Endothelial cell (in vitro differentiated cells): ENCODE measurements around the gene ADCY6. TPM values are rescaled to one million over a fixed set of nuclear protein-coding genes. Genes with fewer than 3 reads are reported as not detected.
A peak's percentile ranks its signal among the peaks of the same experiment; 100 is the strongest.

Experiments
- DNase-seq: peaks from one replicate; pipeline ENCODE4 v3.0.0; 2021; ENCODE audit warnings: low spot score
- H3K27ac Mint-ChIP-seq: one replicate; pipeline ENCODE4 v1.8.0; 2021; ENCODE audit warnings: mixed read lengths, inconsistent platforms; ENCODE audit not compliant: unreplicated experiment
- H3K27me3 Mint-ChIP-seq: one replicate; pipeline ENCODE4 v1.8.0; 2021; ENCODE audit warnings: mild to moderate bottlenecking, moderate library complexity, mixed read lengths, inconsistent platforms; ENCODE audit not compliant: unreplicated experiment
- H3K36me3 Mint-ChIP-seq: one replicate; pipeline ENCODE4 v1.8.0; 2021; ENCODE audit warnings: mild to moderate bottlenecking, low read depth, mixed read lengths, inconsistent platforms; ENCODE audit not compliant: unreplicated experiment
- H3K4me1 Mint-ChIP-seq: one replicate; pipeline ENCODE4 v1.8.0; 2021; ENCODE audit warnings: mild to moderate bottlenecking, mixed read lengths, inconsistent platforms; ENCODE audit not compliant: unreplicated experiment
- H3K4me3 Mint-ChIP-seq: one replicate; pipeline ENCODE4 v1.8.0; 2021; ENCODE audit warnings: mild to moderate bottlenecking, mixed read lengths, inconsistent platforms; ENCODE audit not compliant: unreplicated experiment
- H3K9me3 Mint-ChIP-seq: one replicate; pipeline ENCODE4 v1.8.0; 2021; ENCODE audit warnings: mixed read lengths, inconsistent platforms; ENCODE audit not compliant: unreplicated experiment
- total RNA-seq: library from RNA; stranded (reverse); fragmentation: NEBNext Ultra II Directional; extraction: Animal tissue kit (Norgen Biotek cat#: 25700); gene quantifications from one replicate; pipeline ENCODE4 v1.2.1, GENCODE V29; 2021; ENCODE audit not compliant: unreplicated experiment
- TF ChIP-seq, protein P1 (sequence below): fragments of 200-600 bp; sonication (generic); IDR thresholded peaks from one replicate; pipeline ENCODE4 v1.5.0; 2021; ENCODE audit warnings: antibody characterized with exemption; ENCODE audit not compliant: unreplicated experiment

ADCY6 gene
- total RNA-seq, 1 donor from 2014 or later = 31.6 TPM

GRCh38 chr12:48793696-48794095 is 4.8 kb upstream of the ADCY6 start:
- DNase-seq = no peak
- Mint-ChIP-seq H3K4me1 (peaks cover 6% of the 10 kb centered on the region), H3K4me3 (no peak overlapping the region), H3K27ac (no peak overlapping the region), H3K27me3 (peaks cover 5% of the 10 kb centered on the region), H3K36me3 (no peaks in the 10 kb centered on the region), H3K9me3 (no peaks in the 10 kb centered on the region)
- TF ChIP-seq, protein P1, sequence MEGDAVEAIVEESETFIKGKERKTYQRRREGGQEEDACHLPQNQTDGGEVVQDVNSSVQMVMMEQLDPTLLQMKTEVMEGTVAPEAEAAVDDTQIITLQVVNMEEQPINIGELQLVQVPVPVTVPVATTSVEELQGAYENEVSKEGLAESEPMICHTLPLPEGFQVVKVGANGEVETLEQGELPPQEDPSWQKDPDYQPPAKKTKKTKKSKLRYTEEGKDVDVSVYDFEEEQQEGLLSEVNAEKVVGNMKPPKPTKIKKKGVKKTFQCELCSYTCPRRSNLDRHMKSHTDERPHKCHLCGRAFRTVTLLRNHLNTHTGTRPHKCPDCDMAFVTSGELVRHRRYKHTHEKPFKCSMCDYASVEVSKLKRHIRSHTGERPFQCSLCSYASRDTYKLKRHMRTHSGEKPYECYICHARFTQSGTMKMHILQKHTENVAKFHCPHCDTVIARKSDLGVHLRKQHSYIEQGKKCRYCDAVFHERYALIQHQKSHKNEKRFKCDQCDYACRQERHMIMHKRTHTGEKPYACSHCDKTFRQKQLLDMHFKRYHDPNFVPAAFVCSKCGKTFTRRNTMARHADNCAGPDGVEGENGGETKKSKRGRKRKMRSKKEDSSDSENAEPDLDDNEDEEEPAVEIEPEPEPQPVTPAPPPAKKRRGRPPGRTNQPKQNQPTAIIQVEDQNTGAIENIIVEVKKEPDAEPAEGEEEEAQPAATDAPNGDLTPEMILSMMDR = no peak

GRCh38 chr12:48789858-48790326 is 1.0 kb upstream of the ADCY6 start:
- Mint-ChIP-seq H3K4me1 (peaks cover 21% of the 10 kb centered on the region), H3K9me3 (no peaks in the 10 kb centered on the region), H3K27ac (no peak overlapping the region), H3K4me3 (peak overlapping the region; percentile 97), H3K27me3 (peaks cover 8% of the 10 kb centered on the region), H3K36me3 (no peaks in the 10 kb centered on the region)
- TF ChIP-seq, protein P1 = no peak
- DNase-seq = no peak

DNA sequence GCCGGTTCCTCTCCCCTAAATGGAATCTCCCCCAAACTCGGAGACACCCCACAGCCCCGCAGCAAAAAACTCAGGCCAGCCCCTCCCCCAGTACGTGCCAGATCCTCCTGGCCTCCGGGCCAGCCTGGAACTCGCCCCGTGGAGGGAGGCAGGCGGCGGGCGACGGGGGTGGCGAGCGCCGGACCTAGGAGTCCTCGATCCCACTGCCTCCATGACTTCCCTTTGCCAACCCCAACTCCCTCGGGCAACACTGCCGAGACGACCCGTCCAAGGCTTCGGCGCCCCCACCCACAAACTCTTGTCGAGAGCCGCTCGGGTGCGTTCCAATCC is 400 bp downstream of the ADCY6 start:
- no peak for DNase-seq
- H3K4me3 Mint-ChIP-seq = peak overlapping the region; percentile 97

GRCh38 chr12:48787791-48788523 is 932 bp downstream of the ADCY6 start:
- H3K9me3 Mint-ChIP-seq = no peaks in the 10 kb centered on the region
- peaks cover 8% of the 10 kb centered on the region for H3K27me3 Mint-ChIP-seq
- H3K4me3 Mint-ChIP-seq = peak overlapping the region; percentile 97
- H3K36me3 Mint-ChIP-seq = no peaks in the 10 kb centered on the region
- no peak overlapping the region for H3K27ac Mint-ChIP-seq
- TF ChIP-seq, protein P1 = no peak
- no peak for DNase-seq
- peaks cover 21% of the 10 kb centered on the region for H3K4me1 Mint-ChIP-seq

More for the DNA sequence above, 400 bp downstream of the ADCY6 start:
- H3K36me3 Mint-ChIP-seq = no peaks in the 10 kb centered on the region
- H3K27ac Mint-ChIP-seq = peak overlapping the region; percentile 61
- no peaks in the 10 kb centered on the region for H3K9me3 Mint-ChIP-seq
- H3K4me1 Mint-ChIP-seq = peaks cover 21% of the 10 kb centered on the region
- H3K27me3 Mint-ChIP-seq = peaks cover 8% of the 10 kb centered on the region
- TF ChIP-seq, protein P1 = no peak

DNA sequence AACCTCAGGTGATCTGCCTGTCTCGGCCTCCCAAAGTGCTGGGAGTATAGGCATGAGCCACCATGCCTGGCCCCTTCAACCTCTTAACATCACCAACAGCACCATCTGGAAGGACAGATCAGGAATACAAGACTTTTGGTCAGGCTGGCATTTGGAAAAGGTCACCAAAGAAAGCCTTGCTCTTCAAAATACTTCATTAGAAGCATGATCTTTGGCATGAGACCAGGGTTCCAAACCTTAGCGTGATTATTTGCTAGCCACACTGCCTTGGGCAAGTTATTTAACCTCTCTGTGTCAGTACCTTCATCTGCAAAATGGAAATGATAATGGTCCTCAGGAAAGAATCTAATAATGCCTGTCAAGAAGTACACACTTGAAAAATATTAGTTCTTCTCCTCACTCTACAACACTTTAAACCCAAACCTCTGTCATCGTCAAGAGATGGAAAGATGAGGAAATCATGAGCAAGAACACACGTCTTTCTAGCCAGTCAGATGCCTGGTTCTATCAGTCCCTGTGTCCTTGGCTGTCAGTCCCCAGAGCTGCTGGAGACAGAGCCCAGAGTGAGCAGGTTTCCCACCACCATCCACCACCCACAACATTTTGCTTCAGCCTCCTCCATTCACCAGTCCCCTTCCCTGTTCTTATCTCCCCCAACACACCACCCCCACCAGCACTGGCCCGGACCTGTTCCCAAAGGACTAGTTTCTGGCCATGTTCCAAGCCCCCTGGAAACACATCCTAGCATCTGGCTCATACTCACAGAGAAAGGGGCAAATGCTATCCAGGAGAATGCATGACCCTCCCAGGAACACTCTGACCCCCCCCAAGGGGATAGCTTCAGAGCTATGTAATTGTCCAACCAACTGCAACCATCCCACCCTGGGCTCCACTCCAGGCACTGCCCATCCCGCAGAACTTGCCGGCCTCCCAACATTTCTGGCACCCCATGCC is 2.0 kb downstream of the ADCY6 start:
- Mint-ChIP-seq H3K9me3 (no peaks in the 10 kb centered on the region), H3K4me3 (peak overlapping the region; percentile 97), H3K27ac (no peak overlapping the region), H3K27me3 (peaks cover 7% of the 10 kb centered on the region), H3K36me3 (no peaks in the 10 kb centered on the region), H3K4me1 (peaks cover 21% of the 10 kb centered on the region)
- TF ChIP-seq, protein P1 = no peak
- no peak for DNase-seq
